Mucosa of descending colon (tissue), 3 donors: Measurements from ENCODE around the gene UBE3A. TPM values are rescaled to one million over a fixed set of nuclear protein-coding genes. Genes with fewer than 3 reads are reported as not detected.

Experiments
- ATAC-seq: fragments of 200-7000 bp; cut with Tn5 transposase; one replicate; pipeline ENCODE4 v1.9.1; 2020; ENCODE audit warnings: mild to moderate bottlenecking, moderate library complexity
- DNase-seq, 3 donors: peaks; one replicate each; pipeline ENCODE4 v3.0.0-alpha.2; 2020
- H3K36me3 ChIP-seq: fragments of 200-600 bp; one replicate; pipeline ENCODE4 v1.8.0; 2021; ENCODE audit warnings: low read depth, mild to moderate bottlenecking
- H3K4me1 ChIP-seq: fragments of 200-600 bp; one replicate; pipeline ENCODE4 v1.8.0; 2021; ENCODE audit warnings: low read depth, mild to moderate bottlenecking
- H3K4me3 ChIP-seq: fragments of 200-600 bp; one replicate; pipeline ENCODE4 v1.8.0; 2021; ENCODE audit warnings: mild to moderate bottlenecking
- H3K9me3 ChIP-seq: fragments of 200-600 bp; one replicate; pipeline ENCODE4 v1.8.0; 2021; ENCODE audit warnings: mild to moderate bottlenecking
- CTCF ChIP-seq: fragments of 200-600 bp; IDR thresholded peaks from one replicate; pipeline ENCODE4 v1.8.0; 2022; ENCODE audit warnings: antibody characterized with exemption, mild to moderate bottlenecking
- intact Hi-C, 2 donors: fragments of 100-400 bp; cut with DNase I in 1 of 2; cut with micrococcal nuclease in 1 of 2; formaldehyde crosslinking; loops; one replicate each; pipeline versions ENCODE4 v1.11.0 to v1.11.1; 2022; cut with DNase I, micrococcal nuclease
- total RNA-seq, 3 donors: library from RNA; stranded (reverse); fragmentation: NEBNext Ultra II Directional in 2 of 3; extraction: Animal tissue kit (Norgen Biotek cat#: 25700) in 2 of 3; gene quantifications; one replicate each; pipeline versions ENCODE4 v1.2.1 to v1.2.4, GENCODE V29; 2021 to 2023
- donor health status: DM: no; HTN: no; CAD: no; lungs with moderate emphysema.
- donor health status: DM: no; HTN: no; CAD: no.
- donor health status: DM: no; HTN: yes; CAD: no.

Gene UBE3A
- total RNA-seq, 3 donors from 2014 or later, result 85.4 to 151 (median 100) TPM

- ATAC-seq (no peak), DNase-seq (no peak)
- no peak for TF ChIP-seq CTCF
- H3K4me1 ChIP-seq, result peaks cover 28% of the 10 kb centered on the region
- no peaks in the 10 kb centered on the region for H3K36me3 ChIP-seq
- no peak overlapping the region for H3K4me3 ChIP-seq
- H3K9me3 ChIP-seq, result no peaks in the 10 kb centered on the region
- intact Hi-C loops, result no loop called here
Observed at GRCh38 chr15:25427861-25428260, 11.0 kb downstream of the UBE3A start.

- no peak for TF ChIP-seq CTCF
- no peak for ATAC-seq
- Histone ChIP-seq H3K4me3 (no peak overlapping the region), H3K4me1 (peaks cover 20% of the 10 kb centered on the region), H3K36me3 (no peaks in the 10 kb centered on the region), H3K9me3 (no peaks in the 10 kb centered on the region)
- intact Hi-C loops, result no loop called here
- no peak for DNase-seq
Observed at GRCh38 chr15:25426896-25427610, 11.8 kb downstream of the UBE3A start.

- DNase-seq (no peak), ATAC-seq (no peak)
- Histone ChIP-seq H3K9me3 (no peaks in the 10 kb centered on the region), H3K4me1 (peaks cover 12% of the 10 kb centered on the region), H3K4me3 (no peak overlapping the region), H3K36me3 (no peaks in the 10 kb centered on the region)
- TF ChIP-seq CTCF, result no peak
- intact Hi-C loops, result no loop called here
Observed at GRCh38 chr15:25424073-25424472, 14.8 kb downstream of the UBE3A start.

- DNase-seq (no peak), ATAC-seq (no peak)
- Histone ChIP-seq H3K4me1 (peaks cover 4% of the 10 kb centered on the region), H3K9me3 (peaks cover 2% of the 10 kb centered on the region), H3K4me3 (no peak overlapping the region), H3K36me3 (no peaks in the 10 kb centered on the region)
- no peak for TF ChIP-seq CTCF
- intact Hi-C loops, result no loop called here
Observed at GRCh38 chr15:25422021-25422420, 16.8 kb downstream of the UBE3A start.

- H3K4me1 ChIP-seq, result no peaks in the 10 kb centered on the region
- no peaks in the 10 kb centered on the region for H3K36me3 ChIP-seq
- intact Hi-C loops, result no loop called here
- DNase-seq, result no peak
- TF ChIP-seq CTCF, result no peak
- peaks cover 2% of the 10 kb centered on the region for H3K9me3 ChIP-seq
- no peak overlapping the region for H3K4me3 ChIP-seq
- ATAC-seq, result no peak
Observed at GRCh38 chr15:25418202-25418601, 20.6 kb downstream of the UBE3A start.

- Histone ChIP-seq H3K36me3 (no peaks in the 10 kb centered on the region), H3K9me3 (peaks cover 2% of the 10 kb centered on the region), H3K4me1 (no peaks in the 10 kb centered on the region), H3K4me3 (no peak overlapping the region)
- ATAC-seq, result no peak
- no peak for DNase-seq
- TF ChIP-seq CTCF, result no peak
- intact Hi-C loops, result no loop called here
Observed at GRCh38 chr15:25417604-25418003, 21.2 kb downstream of the UBE3A start.
